Pancreas (tissue), 10 donors: ENCODE measurements around the gene CEL. TPM values are rescaled to one million over a fixed set of nuclear protein-coding genes. Genes with fewer than 3 reads are reported as not detected.
A peak's percentile ranks its signal among the peaks of the same experiment; 100 is the strongest.

Source experiments
- ATAC-seq, 4 donors: fragments of 200-7000 bp; cut with Tn5 transposase; one replicate each; pipeline versions ENCODE4 v1.8.0 to v1.9.1; 2020; ENCODE audit warnings: mild to moderate bottlenecking in 4 of 4, moderate library complexity in 4 of 4
- DNase-seq, 6 donors: peaks; one replicate each; pipeline ENCODE4 v3.0.0-alpha.2; 2020
- FAIRE-seq: peaks from 2 replicates; lab custom pipeline; 2012; peaks lifted over from hg19 to GRCh38; lab: Jason Lieb, UNC
- H3K27ac ChIP-seq, 4 donors: fragments of 200-600 bp; sonication (generic); 1 replicate in 3 of 4; 2 replicates in 1 of 4; pipeline versions ENCODE4 v1.5.0 to v1.8.0; 2020
- H3K27me3 ChIP-seq, 4 donors: fragments of 200-600 bp; one replicate each; pipeline ENCODE4 v1.8.0; 2021
- H3K36me3 ChIP-seq, 3 donors: fragments of 200-600 bp; sonication (generic) in 1 of 3; one replicate each; pipeline versions ENCODE4 v1.5.0 to v1.8.0; 2020 to 2021
- H3K4me1 ChIP-seq, 3 donors: fragments of 200-600 bp; one replicate each; pipeline ENCODE4 v1.8.0; 2021
- H3K4me3 ChIP-seq, 4 donors: fragments of 200-600 bp; sonication (generic) in 2 of 4; one replicate each; pipeline versions ENCODE4 v1.5.0 to v1.8.0; 2020 to 2021
- H3K9me3 ChIP-seq, 4 donors: fragments of 200-600 bp; one replicate each; pipeline ENCODE4 v1.8.0; 2021
- WGBS, 2 donors: extraction: QIAGEN DNeasy Blood & Tissue Kit; methylation state at CpG; one replicate each; pipeline ENCODE4 v1.1.7; 2013; 5-methylcytosine and 5-hydroxymethylcytosine counted together
- intact Hi-C, 3 donors: fragments of 100-400 bp; cut with DNase I; formaldehyde crosslinking; loops; one replicate each; pipeline versions ENCODE4 v1.11.1 to v1.14.2; 2022
- polyA plus RNA-seq, 2 donors: library from polyadenylated mRNA; stranded (reverse); fragments of 200-250 nt; gene quantifications; one replicate each; pipeline ENCODE4 v1.2.3, GENCODE V29; 2013
- total RNA-seq, 6 donors: library from RNA; stranded (reverse); fragmentation: NEBNext Ultra II Directional in 4 of 6; extraction: Animal tissue kit (Norgen Biotek cat#: 25700) in 4 of 6; gene quantifications; one replicate each; pipeline versions ENCODE4 v1.2.1 to v1.2.4, GENCODE V29; 2021 to 2023
- TF ChIP-seq, protein P1 (sequence below), 4 donors: fragments of 200-600 bp; sonication (generic) in 3 of 4; IDR thresholded peaks; one replicate each; pipeline versions ENCODE4 v1.5.0 to v1.8.0; 2021; ENCODE audit warnings: antibody characterized with exemption in 4 of 4
- donor health status: healthy with polysubstance abuse.
- donor health status: DM: no; HTN: no; CAD: no; lungs with moderate emphysema.
- donor health status: DM: no; HTN: no; CAD: no.
- donor health status: control.
- donor health status: control.
- donor health status: Bipolar disorder and iron deficiency.
- donor health status: DM: yes; HTN: yes; CAD: no.
- donor health status: DM: no; HTN: no; CAD: no.
- donor health status: DM: no; HTN: no; CAD: no.
- donor health status: DM: yes; HTN: yes; CAD: no.

Gene CEL
- total and polyA plus RNA-seq, 8 donors = 2,560 to 24,413 (median 16,465) TPM

DNA sequence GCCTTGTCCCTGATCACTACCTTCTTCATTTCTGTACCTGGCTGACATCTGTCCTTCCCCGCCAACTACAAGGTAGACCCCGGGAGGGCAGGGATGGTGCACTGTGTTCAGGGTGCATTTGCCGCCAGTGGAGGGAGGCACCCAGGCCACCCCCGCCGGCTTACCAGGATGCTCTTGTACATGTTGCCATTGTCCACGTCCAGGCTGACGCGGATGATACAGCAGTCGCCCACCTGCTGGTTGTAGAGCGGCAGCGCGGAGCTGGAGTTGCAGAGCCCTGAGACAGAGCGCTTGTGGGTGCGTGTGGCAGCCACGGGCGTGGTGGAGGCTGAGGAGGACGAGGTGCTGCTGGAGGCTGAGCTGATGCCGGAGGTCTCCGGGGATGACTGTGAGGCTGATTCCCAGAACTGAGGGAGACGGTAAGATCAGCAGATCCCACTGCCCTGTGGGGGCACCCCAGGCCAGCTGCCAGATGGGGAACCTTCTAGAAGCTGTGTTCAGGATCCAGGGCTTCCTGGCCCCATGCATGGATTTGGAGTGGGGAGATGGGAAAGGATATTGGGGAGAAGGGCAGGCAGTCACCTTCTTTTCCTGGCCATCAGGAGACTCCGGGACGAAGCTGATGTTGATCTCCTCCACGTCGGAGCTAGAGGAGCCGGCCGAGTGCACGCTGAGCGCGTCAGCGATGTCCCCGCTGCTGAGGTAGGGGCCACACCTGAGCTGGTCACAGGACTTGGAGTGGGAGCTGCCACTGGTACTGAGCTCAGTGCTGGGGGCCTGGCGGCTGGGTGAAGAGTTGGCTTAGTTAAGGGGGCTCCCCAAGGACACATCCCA, 39.8 kb downstream of the CEL start:
- no peak for FAIRE-seq
- H3K4me1 ChIP-seq = no peaks in the 10 kb centered on the region
- no peak overlapping the region for H3K27ac ChIP-seq
- WGBS, 2 donors = 96 to 97% methylated on average over 32 of the region's 32 CpGs
- TF ChIP-seq, protein P1, sequence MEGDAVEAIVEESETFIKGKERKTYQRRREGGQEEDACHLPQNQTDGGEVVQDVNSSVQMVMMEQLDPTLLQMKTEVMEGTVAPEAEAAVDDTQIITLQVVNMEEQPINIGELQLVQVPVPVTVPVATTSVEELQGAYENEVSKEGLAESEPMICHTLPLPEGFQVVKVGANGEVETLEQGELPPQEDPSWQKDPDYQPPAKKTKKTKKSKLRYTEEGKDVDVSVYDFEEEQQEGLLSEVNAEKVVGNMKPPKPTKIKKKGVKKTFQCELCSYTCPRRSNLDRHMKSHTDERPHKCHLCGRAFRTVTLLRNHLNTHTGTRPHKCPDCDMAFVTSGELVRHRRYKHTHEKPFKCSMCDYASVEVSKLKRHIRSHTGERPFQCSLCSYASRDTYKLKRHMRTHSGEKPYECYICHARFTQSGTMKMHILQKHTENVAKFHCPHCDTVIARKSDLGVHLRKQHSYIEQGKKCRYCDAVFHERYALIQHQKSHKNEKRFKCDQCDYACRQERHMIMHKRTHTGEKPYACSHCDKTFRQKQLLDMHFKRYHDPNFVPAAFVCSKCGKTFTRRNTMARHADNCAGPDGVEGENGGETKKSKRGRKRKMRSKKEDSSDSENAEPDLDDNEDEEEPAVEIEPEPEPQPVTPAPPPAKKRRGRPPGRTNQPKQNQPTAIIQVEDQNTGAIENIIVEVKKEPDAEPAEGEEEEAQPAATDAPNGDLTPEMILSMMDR (IDR thresholded peaks at IDR 0.05) = no peak
- peaks cover 5 to 73% (median 53%) of the 10 kb centered on the region in 3 donors for H3K36me3 ChIP-seq
- intact Hi-C loops = loop anchor here in 1 of 3 donors (2.0 to 5.0 kb wide), 2 partner anchors 43 to 59 kb away; no protein-coding TSS in a partner anchor
- H3K4me3 ChIP-seq = no peak overlapping the region
- DNase-seq = peak in 1 of 6 donors; percentile 74
- ATAC-seq = no peak
- H3K27me3 ChIP-seq = no peaks in the 10 kb centered on the region
- no peaks in the 10 kb centered on the region for H3K9me3 ChIP-seq

DNA sequence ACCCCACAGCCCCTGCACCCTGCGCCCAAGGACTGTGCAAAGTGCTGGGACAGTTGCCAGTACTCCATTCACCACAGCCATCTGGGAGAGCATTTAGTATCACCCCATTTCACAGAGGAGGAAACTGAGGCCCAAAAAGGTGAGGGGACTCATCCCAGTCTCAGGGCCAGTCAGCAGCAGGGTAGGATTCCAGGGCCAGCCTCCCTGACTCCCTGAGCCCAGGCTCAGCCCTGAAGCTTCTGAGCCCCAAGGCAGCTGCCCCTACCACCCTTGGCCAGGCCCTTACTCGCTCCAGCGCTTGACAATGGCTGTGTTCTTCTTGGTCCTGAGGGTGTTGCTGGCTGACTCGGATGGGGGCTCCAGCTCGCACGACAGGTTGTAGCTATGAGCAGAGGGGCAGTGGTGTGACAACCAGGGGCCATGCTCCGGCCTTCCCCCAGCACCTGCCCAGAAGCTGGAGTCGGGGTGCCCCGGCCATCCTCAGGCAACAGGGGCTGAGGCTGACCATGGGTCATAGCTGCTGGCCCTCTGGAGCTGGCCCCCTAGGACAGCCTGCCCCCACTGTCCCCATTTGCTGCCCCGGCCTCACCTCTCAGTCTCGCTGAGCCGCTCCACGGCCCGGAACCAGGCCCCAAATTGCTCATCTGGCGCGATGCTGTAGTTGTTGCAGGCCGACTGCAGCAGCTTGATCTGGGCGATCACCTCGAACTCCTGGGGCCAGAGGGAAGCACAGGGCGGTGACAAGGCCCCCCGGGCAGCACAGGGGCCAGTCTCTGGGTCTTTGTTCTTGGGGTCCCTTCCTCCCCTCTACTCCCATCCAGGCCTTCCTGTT, 40.6 kb downstream of the CEL start:
- ATAC-seq (no peak), DNase-seq (peak in 1 of 6 donors; percentile 71), FAIRE-seq (no peak)
- Histone ChIP-seq H3K27ac (no peak overlapping the region), H3K36me3 (peaks cover 5 to 81% (median 62%) of the 10 kb centered on the region in 3 donors), H3K9me3 (no peaks in the 10 kb centered on the region), H3K4me1 (no peaks in the 10 kb centered on the region), H3K27me3 (no peaks in the 10 kb centered on the region), H3K4me3 (no peak overlapping the region)
- intact Hi-C loops = loop anchor here in 1 of 3 donors (2.0 to 5.0 kb wide), 2 partner anchors 42 to 60 kb away; no protein-coding TSS in a partner anchor
- TF ChIP-seq, protein P1 (IDR thresholded peaks at IDR 0.05) = no peak
- WGBS, 2 donors = 90 to 91% methylated on average over 21 of the region's 21 CpGs

DNA sequence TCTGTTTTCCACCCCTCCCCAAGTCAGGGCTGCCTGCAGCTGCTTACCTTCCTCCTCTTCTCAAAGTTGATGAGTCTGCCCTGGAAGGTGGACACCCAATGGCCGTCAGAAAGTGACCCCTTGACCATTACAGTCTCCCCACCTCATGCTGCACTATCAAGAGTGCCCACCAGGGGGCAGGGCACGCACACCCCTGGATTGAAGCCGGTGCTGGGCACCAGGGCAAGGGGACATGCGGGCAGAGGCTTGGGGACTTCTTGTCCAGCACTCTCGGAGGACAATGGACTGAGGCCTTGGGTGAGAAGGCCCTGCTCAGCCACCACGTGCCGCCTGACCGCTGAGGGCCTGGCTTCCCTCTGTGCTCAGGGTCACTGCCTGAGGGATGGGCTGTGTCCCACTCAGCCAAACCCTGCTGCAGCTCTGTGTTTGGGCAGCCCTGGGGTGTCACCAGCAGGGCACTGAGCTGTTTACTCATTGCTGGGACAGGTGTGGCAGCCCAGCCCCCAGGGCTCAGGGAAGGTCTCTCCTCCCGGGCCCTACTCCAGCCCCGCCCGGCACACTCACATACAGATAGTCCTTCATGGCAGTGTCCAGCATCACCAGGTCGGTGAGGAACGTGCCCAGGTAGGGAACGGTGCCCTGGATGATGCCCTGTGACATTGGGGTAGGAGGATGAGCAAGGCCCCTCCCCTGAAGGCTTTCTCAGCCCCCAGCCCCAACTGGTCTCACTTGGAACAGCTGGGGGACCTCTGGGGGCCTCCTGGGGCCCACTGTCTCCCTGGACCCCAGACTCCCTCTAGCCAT, 41.6 kb downstream of the CEL start:
- FAIRE-seq = no peak

DNA sequence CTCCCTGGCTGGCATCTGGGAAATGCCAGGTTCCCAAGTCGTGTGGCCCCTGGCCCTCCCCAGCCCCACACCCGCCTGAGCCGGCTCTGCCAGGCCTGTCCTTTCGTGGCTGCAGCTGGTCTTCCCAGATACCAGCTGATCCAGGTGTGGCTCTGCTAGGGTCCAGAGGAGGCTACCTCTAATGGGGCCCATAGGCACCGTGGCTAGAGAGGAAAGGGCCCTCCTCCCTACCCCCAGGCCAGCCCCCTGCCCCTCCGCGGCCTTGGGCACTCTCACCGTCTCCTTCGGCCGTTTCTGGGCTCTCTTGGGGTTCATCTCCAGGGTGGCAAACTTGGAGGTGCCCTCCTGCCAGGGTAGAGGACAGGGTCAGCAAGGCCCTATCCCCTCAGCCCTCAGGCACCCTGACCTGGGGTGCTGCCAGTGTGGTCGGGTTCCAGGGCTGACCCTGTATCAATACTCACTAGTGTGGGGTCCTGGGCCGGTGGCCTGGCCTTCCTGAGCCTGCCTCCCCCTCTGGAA, 42.3 kb downstream of the CEL start:
- intact Hi-C loops = loop anchor here in 1 of 3 donors (2.0 to 5.0 kb wide), 2 partner anchors 41 to 62 kb away; no protein-coding TSS in a partner anchor
- Histone ChIP-seq H3K4me3 (no peak overlapping the region), H3K27me3 (no peaks in the 10 kb centered on the region), H3K9me3 (no peaks in the 10 kb centered on the region), H3K27ac (no peak overlapping the region), H3K4me1 (no peaks in the 10 kb centered on the region), H3K36me3 (peaks cover 8 to 81% (median 65%) of the 10 kb centered on the region in 3 donors)
- peak in 4 of 6 donors; percentile 16 to 62 (median 48) for DNase-seq
- no peak for FAIRE-seq
- WGBS, 2 donors = 85 to 92% methylated on average over 12 of the region's 12 CpGs
- ATAC-seq = peak in 1 of 4 donors; percentile 3
- TF ChIP-seq, protein P1 (IDR thresholded peaks at IDR 0.05) = no peak

More for the DNA sequence above, 41.6 kb downstream of the CEL start:
- TF ChIP-seq, protein P1 (IDR thresholded peaks at IDR 0.05) = peak; percentile 93 to 97 (median 96)
- 42 to 49% methylated on average over 14 of the region's 14 CpGs for WGBS, 2 donors
- DNase-seq (peak in 5 of 6 donors; percentile 58 to 92 (median 79)), ATAC-seq (peak; percentile 57 to 90 (median 85))
- Histone ChIP-seq H3K36me3 (peaks cover 5 to 81% (median 65%) of the 10 kb centered on the region in 3 donors), H3K4me3 (no peak overlapping the region), H3K9me3 (no peaks in the 10 kb centered on the region), H3K27ac (no peak overlapping the region), H3K4me1 (no peaks in the 10 kb centered on the region), H3K27me3 (no peaks in the 10 kb centered on the region)
- intact Hi-C loops = loop anchor here in 1 of 3 donors (2.0 to 5.0 kb wide), 2 partner anchors 41 to 61 kb away; no protein-coding TSS in a partner anchor
